ENCODE data around the gene AOX1. TPM values are rescaled to one million over a fixed set of nuclear protein-coding genes. Genes with fewer than 3 reads are reported as not detected.

Gene AOX1
- total and polyA plus RNA-seq, 2 experiments from 2014 or later, result 1.4 to 5.0 TPM

DNA sequence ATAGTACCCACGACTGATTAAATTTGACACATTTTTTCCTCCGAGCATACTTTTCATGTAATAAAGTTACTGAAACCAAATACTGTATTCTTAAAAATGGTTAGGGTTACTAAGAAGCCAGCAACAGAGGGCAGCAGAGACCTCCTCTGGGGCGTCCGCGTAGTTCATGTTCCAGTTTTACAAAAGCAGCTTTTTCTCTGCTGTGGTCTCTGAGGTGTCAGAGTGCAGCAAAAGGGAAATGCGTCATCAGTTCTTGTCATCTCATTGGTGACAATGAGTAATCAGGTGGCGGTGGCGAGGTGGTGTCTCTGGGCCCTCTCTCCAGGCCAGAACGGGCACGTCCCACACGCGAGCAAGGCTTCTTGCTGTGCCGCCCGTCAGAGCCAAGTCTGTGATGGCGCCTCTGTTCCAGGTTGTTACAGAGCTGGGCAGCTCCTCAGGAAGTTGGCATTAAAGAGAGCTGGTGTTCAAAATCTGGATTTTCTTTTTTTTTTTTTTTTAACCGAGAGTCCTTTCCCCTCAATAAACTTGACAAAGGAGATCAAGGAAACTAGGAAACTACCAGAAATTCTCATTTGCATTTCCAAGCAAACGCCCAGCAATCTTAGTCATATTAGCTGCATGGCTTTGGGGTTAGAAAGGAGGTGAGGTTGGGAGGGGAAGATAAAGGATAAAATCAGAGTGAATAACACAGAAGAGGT, 127.3 kb downstream of the AOX1 start:
- no peaks in the 10 kb centered on the region for H4K20me1 ChIP-seq (replicated peaks; ENCODE audit: insufficient read depth)
- peaks cover 10% of the 10 kb centered on the region for H3K27me3 Mint-ChIP-seq (ENCODE audit: insufficient read depth, low read depth, poor library complexity)
- peak overlapping the region; percentile 45 for H2AFZ ChIP-seq
- H3F3A ChIP-seq (replicated peaks; ENCODE audit: low read depth), result no peaks in the 10 kb centered on the region
- no peaks in the 10 kb centered on the region for H3K36me3 Mint-ChIP-seq (ENCODE audit: low read depth)
- H3K27ac Mint-ChIP-seq, result peak overlapping the region; percentile 92
- H3K4me2 ChIP-seq, result peak overlapping the region; percentile 64
- no peaks in the 10 kb centered on the region for H3K36me3 ChIP-seq (ENCODE audit: insufficient read depth)
- no peaks in the 10 kb centered on the region for H3K9me2 ChIP-seq (ENCODE audit: insufficient read depth)
- H3K27ac ChIP-seq (ENCODE audit: low read depth), result no peak overlapping the region
- peak overlapping the region; percentile 70; the same call in 2 of the 3 replicates for H3K4me3 Mint-ChIP-seq
- no peaks in the 10 kb centered on the region for H3K9me3 Mint-ChIP-seq
- peaks cover 3% of the 10 kb centered on the region; the same call in 1 of the 2 replicates for H3K4me1 ChIP-seq (ENCODE audit: insufficient read depth)
- no peaks in the 10 kb centered on the region for H3K79me2 ChIP-seq (replicated peaks; ENCODE audit: insufficient read depth)
- TF ChIP-seq EZH2phosphoT487 (IDR thresholded peaks at IDR 0.05; ENCODE audit: unreplicated experiment), result no peak
- TF ChIP-seq, protein P1, sequence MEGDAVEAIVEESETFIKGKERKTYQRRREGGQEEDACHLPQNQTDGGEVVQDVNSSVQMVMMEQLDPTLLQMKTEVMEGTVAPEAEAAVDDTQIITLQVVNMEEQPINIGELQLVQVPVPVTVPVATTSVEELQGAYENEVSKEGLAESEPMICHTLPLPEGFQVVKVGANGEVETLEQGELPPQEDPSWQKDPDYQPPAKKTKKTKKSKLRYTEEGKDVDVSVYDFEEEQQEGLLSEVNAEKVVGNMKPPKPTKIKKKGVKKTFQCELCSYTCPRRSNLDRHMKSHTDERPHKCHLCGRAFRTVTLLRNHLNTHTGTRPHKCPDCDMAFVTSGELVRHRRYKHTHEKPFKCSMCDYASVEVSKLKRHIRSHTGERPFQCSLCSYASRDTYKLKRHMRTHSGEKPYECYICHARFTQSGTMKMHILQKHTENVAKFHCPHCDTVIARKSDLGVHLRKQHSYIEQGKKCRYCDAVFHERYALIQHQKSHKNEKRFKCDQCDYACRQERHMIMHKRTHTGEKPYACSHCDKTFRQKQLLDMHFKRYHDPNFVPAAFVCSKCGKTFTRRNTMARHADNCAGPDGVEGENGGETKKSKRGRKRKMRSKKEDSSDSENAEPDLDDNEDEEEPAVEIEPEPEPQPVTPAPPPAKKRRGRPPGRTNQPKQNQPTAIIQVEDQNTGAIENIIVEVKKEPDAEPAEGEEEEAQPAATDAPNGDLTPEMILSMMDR (conservative IDR thresholded peaks at IDR 0.05; ENCODE audit: low read depth in 2 of 2), result peak; percentile 86 to 89
- TF ChIP-seq, protein P2, sequence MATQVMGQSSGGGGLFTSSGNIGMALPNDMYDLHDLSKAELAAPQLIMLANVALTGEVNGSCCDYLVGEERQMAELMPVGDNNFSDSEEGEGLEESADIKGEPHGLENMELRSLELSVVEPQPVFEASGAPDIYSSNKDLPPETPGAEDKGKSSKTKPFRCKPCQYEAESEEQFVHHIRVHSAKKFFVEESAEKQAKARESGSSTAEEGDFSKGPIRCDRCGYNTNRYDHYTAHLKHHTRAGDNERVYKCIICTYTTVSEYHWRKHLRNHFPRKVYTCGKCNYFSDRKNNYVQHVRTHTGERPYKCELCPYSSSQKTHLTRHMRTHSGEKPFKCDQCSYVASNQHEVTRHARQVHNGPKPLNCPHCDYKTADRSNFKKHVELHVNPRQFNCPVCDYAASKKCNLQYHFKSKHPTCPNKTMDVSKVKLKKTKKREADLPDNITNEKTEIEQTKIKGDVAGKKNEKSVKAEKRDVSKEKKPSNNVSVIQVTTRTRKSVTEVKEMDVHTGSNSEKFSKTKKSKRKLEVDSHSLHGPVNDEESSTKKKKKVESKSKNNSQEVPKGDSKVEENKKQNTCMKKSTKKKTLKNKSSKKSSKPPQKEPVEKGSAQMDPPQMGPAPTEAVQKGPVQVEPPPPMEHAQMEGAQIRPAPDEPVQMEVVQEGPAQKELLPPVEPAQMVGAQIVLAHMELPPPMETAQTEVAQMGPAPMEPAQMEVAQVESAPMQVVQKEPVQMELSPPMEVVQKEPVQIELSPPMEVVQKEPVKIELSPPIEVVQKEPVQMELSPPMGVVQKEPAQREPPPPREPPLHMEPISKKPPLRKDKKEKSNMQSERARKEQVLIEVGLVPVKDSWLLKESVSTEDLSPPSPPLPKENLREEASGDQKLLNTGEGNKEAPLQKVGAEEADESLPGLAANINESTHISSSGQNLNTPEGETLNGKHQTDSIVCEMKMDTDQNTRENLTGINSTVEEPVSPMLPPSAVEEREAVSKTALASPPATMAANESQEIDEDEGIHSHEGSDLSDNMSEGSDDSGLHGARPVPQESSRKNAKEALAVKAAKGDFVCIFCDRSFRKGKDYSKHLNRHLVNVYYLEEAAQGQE (IDR thresholded peaks at IDR 0.05; ENCODE audit: unreplicated experiment), result no peak
- no peak for TF ChIP-seq JUNB (IDR thresholded peaks at IDR 0.05; ENCODE audit: unreplicated experiment)
- TF ChIP-seq, protein P3, sequence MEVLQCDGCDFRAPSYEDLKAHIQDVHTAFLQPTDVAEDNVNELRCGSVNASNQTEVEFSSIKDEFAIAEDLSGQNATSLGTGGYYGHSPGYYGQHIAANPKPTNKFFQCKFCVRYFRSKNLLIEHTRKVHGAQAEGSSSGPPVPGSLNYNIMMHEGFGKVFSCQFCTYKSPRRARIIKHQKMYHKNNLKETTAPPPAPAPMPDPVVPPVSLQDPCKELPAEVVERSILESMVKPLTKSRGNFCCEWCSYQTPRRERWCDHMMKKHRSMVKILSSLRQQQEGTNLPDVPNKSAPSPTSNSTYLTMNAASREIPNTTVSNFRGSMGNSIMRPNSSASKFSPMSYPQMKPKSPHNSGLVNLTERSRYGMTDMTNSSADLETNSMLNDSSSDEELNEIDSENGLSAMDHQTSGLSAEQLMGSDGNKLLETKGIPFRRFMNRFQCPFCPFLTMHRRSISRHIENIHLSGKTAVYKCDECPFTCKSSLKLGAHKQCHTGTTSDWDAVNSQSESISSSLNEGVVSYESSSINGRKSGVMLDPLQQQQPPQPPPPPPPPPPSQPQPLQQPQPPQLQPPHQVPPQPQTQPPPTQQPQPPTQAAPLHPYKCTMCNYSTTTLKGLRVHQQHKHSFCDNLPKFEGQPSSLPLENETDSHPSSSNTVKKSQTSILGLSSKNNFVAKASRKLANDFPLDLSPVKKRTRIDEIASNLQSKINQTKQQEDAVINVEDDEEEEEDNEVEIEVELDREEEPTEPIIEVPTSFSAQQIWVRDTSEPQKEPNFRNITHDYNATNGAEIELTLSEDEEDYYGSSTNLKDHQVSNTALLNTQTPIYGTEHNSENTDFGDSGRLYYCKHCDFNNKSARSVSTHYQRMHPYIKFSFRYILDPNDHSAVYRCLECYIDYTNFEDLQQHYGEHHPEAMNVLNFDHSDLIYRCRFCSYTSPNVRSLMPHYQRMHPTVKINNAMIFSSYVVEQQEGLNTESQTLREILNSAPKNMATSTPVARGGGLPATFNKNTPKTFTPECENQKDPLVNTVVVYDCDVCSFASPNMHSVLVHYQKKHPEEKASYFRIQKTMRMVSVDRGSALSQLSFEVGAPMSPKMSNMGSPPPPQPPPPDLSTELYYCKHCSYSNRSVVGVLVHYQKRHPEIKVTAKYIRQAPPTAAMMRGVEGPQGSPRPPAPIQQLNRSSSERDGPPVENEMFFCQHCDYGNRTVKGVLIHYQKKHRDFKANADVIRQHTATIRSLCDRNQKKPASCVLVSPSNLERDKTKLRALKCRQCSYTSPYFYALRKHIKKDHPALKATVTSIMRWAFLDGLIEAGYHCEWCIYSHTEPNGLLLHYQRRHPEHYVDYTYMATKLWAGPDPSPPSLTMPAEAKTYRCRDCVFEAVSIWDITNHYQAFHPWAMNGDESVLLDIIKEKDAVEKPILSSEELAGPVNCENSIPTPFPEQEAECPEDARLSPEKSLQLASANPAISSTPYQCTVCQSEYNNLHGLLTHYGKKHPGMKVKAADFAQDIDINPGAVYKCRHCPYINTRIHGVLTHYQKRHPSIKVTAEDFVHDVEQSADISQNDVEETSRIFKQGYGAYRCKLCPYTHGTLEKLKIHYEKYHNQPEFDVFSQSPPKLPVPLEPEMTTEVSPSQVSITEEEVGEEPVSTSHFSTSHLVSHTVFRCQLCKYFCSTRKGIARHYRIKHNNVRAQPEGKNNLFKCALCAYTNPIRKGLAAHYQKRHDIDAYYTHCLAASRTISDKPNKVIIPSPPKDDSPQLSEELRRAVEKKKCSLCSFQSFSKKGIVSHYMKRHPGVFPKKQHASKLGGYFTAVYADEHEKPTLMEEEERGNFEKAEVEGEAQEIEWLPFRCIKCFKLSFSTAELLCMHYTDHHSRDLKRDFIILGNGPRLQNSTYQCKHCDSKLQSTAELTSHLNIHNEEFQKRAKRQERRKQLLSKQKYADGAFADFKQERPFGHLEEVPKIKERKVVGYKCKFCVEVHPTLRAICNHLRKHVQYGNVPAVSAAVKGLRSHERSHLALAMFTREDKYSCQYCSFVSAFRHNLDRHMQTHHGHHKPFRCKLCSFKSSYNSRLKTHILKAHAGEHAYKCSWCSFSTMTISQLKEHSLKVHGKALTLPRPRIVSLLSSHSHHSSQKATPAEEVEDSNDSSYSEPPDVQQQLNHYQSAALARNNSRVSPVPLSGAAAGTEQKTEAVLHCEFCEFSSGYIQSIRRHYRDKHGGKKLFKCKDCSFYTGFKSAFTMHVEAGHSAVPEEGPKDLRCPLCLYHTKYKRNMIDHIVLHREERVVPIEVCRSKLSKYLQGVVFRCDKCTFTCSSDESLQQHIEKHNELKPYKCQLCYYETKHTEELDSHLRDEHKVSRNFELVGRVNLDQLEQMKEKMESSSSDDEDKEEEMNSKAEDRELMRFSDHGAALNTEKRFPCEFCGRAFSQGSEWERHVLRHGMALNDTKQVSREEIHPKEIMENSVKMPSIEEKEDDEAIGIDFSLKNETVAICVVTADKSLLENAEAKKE (CRISPR knock-in tag; IDR thresholded peaks at IDR 0.05), result no peak
- peak; percentile 60 for TF ChIP-seq POLR2AphosphoS5 (IDR thresholded peaks at IDR 0.05; ENCODE audit: low read depth)
- TF ChIP-seq NANOG (IDR thresholded peaks at IDR 0.05; ENCODE audit: borderline replicate concordance), result no peak
- peak; percentile 83 for TF ChIP-seq CREB1 (CRISPR knock-in tag; IDR thresholded peaks at IDR 0.05; ENCODE audit: low read depth)
- ATAC-seq, result peak; percentile 94
- DNase-seq (ENCODE audit: low spot score), result peak; percentile 94
- no peaks in the 10 kb centered on the region for H3K27me3 ChIP-seq (ENCODE audit: insufficient read depth)
- H3K4me3 ChIP-seq, result peak overlapping the region; percentile 44
- peaks cover 9% of the 10 kb centered on the region for H3K4me1 Mint-ChIP-seq

All from GM23338 (cell line).